ENCODE data around the gene HCST.

DNA sequence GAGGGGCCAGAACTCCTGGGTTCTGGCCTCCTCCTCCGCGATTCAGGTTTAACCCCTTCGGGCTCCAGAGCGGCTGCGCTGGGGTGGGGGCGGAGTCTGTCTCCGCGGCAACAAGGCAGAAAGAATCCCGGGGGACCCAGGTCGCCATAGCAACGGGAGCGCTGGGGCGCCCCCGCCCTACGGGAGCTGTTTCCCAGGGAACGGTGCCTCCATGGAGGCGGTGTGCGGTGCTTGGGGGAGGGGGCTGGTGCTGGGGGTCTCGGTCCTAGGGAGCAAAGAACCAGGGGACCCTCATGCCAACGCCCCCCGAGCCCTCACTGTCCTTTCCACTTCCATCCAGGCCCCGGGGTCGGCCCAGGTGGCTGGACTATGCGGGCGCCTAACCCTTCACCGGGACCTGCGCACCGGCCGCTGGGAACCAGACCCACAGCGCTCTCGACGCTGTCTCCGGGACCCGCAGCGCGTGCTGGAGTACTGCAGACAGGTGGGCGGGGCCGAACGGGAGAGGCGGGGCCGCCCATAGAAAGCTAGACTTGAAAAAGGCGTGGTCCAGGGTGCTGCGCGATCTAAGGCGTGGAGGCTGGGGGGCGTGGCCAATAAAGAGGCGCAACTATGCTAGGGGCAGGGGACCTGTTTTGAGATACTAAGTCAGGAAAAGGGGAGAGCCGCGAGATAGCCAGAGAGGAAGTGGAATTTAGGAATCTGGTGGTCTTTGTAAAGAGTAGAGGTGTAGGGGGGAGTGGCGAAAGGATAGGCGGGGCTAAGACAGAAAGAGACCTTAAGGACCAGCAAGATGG lies 32.8 kb upstream of the HCST start:
- TF ChIP-seq, protein P1, sequence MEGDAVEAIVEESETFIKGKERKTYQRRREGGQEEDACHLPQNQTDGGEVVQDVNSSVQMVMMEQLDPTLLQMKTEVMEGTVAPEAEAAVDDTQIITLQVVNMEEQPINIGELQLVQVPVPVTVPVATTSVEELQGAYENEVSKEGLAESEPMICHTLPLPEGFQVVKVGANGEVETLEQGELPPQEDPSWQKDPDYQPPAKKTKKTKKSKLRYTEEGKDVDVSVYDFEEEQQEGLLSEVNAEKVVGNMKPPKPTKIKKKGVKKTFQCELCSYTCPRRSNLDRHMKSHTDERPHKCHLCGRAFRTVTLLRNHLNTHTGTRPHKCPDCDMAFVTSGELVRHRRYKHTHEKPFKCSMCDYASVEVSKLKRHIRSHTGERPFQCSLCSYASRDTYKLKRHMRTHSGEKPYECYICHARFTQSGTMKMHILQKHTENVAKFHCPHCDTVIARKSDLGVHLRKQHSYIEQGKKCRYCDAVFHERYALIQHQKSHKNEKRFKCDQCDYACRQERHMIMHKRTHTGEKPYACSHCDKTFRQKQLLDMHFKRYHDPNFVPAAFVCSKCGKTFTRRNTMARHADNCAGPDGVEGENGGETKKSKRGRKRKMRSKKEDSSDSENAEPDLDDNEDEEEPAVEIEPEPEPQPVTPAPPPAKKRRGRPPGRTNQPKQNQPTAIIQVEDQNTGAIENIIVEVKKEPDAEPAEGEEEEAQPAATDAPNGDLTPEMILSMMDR (IDR thresholded peaks at IDR 0.05; ENCODE audit: insufficient read depth, low read length), result no peak
- TF ChIP-seq, protein P2, sequence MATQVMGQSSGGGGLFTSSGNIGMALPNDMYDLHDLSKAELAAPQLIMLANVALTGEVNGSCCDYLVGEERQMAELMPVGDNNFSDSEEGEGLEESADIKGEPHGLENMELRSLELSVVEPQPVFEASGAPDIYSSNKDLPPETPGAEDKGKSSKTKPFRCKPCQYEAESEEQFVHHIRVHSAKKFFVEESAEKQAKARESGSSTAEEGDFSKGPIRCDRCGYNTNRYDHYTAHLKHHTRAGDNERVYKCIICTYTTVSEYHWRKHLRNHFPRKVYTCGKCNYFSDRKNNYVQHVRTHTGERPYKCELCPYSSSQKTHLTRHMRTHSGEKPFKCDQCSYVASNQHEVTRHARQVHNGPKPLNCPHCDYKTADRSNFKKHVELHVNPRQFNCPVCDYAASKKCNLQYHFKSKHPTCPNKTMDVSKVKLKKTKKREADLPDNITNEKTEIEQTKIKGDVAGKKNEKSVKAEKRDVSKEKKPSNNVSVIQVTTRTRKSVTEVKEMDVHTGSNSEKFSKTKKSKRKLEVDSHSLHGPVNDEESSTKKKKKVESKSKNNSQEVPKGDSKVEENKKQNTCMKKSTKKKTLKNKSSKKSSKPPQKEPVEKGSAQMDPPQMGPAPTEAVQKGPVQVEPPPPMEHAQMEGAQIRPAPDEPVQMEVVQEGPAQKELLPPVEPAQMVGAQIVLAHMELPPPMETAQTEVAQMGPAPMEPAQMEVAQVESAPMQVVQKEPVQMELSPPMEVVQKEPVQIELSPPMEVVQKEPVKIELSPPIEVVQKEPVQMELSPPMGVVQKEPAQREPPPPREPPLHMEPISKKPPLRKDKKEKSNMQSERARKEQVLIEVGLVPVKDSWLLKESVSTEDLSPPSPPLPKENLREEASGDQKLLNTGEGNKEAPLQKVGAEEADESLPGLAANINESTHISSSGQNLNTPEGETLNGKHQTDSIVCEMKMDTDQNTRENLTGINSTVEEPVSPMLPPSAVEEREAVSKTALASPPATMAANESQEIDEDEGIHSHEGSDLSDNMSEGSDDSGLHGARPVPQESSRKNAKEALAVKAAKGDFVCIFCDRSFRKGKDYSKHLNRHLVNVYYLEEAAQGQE (IDR thresholded peaks at IDR 0.05; ENCODE audit: insufficient replicate concordance, low read depth), result no peak

Data from HL-60 (cell line).